GM12878 (cell line): ENCODE data around the gene TAS2R16. TPM values are rescaled to one million over a fixed set of nuclear protein-coding genes. Genes with fewer than 3 reads are reported as not detected.

Experiments used
- ATAC-seq: fragments of 200-7000 bp; cut with Tn5 transposase; 3 replicates; pipeline ENCODE4 v1.9.1; 2020; ENCODE audit warnings: mild to moderate bottlenecking, moderate library complexity
- BruUV-seq: library from RNA; stranded (reverse); fragments of 400-500 nt; replicated peaks from 2 replicates; lab custom pipeline; 2021; lab: Mats Ljungman, UMichigan
- CTCF ChIA-PET: fragments of 300-600 bp; sonication (Branson Sonifier 250); formaldehyde crosslinking; extraction: SDS; loops from one replicate; lab custom pipeline; 2021; ENCODE audit warnings: inconsistent platforms; lab: Yijun Ruan, JAX
- POLR2A ChIA-PET: fragments of 350-600 bp; formaldehyde crosslinking; extraction: SDS; loops from one replicate; lab custom pipeline; 2021; ENCODE audit warnings: inconsistent platforms; lab: Charles Lee
- RAD21 ChIA-PET: fragments of 300-600 bp; sonication (Branson Sonifier 250); formaldehyde crosslinking; loops from one replicate; lab custom pipeline; 2023; ENCODE audit warnings: antibody characterized with exemption; ENCODE audit not compliant: unreplicated experiment; lab: Charles Lee
- SMC1A ChIA-PET: fragments of 300-600 bp; sonication (Branson Sonifier 250); formaldehyde crosslinking; loops from one replicate; lab custom pipeline; 2023; ENCODE audit not compliant: unreplicated experiment, uncharacterized antibody; lab: Charles Lee
- DNase-seq: peaks from one replicate; pipeline ENCODE4 v3.0.0-alpha.2; 2011; ENCODE audit warnings: low read depth, low spot score
- FAIRE-seq: peaks from 3 replicates; lab custom pipeline; 2011; peaks lifted over from hg19 to GRCh38; lab: Jason Lieb, UNC
- H2AFZ ChIP-seq: 2 replicates; pipeline ENCODE4 v1.6.0; 2011; ENCODE audit warnings: low read depth, low read length, control low read depth; ENCODE audit not compliant: control insufficient read depth
- H3K27ac ChIP-seq: 2 replicates; pipeline ENCODE4 v1.5.1; 2011; ENCODE audit warnings: control low read depth; ENCODE audit not compliant: control insufficient read depth, insufficient read depth
- H3K27me3 ChIP-seq, 2 experiments: replicated peaks in 1 of 2; 2 replicates each; pipeline versions ENCODE4 v1.6.0 to v1.6.1; 2011; ENCODE audit warnings: low read length in 1 of 2; ENCODE audit not compliant: control insufficient read depth in 2 of 2, insufficient read depth in 2 of 2
- H3K36me3 ChIP-seq, 2 experiments: 2 replicates each; pipeline ENCODE4 v1.5.1; 2011; ENCODE audit warnings: low read length in 1 of 2; ENCODE audit not compliant: control insufficient read depth in 2 of 2, insufficient read depth in 2 of 2
- H3K4me1 ChIP-seq: 2 replicates; pipeline ENCODE4 v1.6.1; 2011; ENCODE audit warnings: mild to moderate bottlenecking, low read length, moderate library complexity, mixed read lengths; ENCODE audit not compliant: control insufficient read depth, insufficient read depth
- H3K4me2 ChIP-seq: 2 replicates; pipeline ENCODE4 v1.6.0; 2011; ENCODE audit warnings: control low read depth; ENCODE audit not compliant: control insufficient read depth, insufficient read depth
- H3K4me3 ChIP-seq: fragments of 200-600 bp; sonication (generic); 2 replicates; pipeline ENCODE4 v1.5.1; 2016
- H3K79me2 ChIP-seq: 2 replicates; pipeline ENCODE4 v1.6.0; 2011; ENCODE audit warnings: low read length; ENCODE audit not compliant: control insufficient read depth, insufficient read depth
- H3K9ac ChIP-seq: 2 replicates; pipeline ENCODE4 v1.8.0; 2011; ENCODE audit warnings: low read length, control low read depth, mixed read lengths; ENCODE audit not compliant: control insufficient read depth, insufficient read depth
- H3K9me3 ChIP-seq: replicated peaks from 3 replicates; pipeline ENCODE4 v1.5.1; 2011; ENCODE audit warnings: mild to moderate bottlenecking, low read length; ENCODE audit not compliant: control insufficient read depth, insufficient read depth
- H4K20me1 ChIP-seq: 2 replicates; pipeline ENCODE4 v1.6.0; 2011; ENCODE audit not compliant: control insufficient read depth, insufficient read depth
- IKZF1 ChIP-seq: fragments of 450-650 bp; conservative IDR thresholded peaks from 2 replicates; pipeline ENCODE4 v1.6.1; 2017; ENCODE audit warnings: antibody characterized with exemption, mild to moderate bottlenecking
- IKZF2 ChIP-seq, 2 experiments: fragments of 450-650 bp; IDR thresholded peaks; 2 replicates each; pipeline ENCODE4 v1.6.1; 2017; ENCODE audit warnings: mild to moderate bottlenecking in 2 of 2, moderate library complexity in 2 of 2
- JUND ChIP-seq: IDR thresholded peaks from 2 replicates; pipeline ENCODE4 v1.6.1; 2012; ENCODE audit warnings: low read depth, mild to moderate bottlenecking, low read length, improper control_type of control experiment, moderate library complexity
- NFXL1 ChIP-seq: fragments of 450-650 bp; IDR thresholded peaks from 2 replicates; pipeline ENCODE4 v1.6.1; 2017; ENCODE audit warnings: antibody characterized with exemption, mild to moderate bottlenecking, borderline replicate concordance
- RBBP5 ChIP-seq: fragments of 200-600 bp; sonication (generic); conservative IDR thresholded peaks from 2 replicates; pipeline ENCODE4 v1.6.1; 2016
- SMAD5 ChIP-seq: IDR thresholded peaks from 2 replicates; pipeline ENCODE4 v1.6.1; 2016; ENCODE audit warnings: antibody characterized with exemption, low read depth
- SMARCA5 ChIP-seq: fragments of 450-650 bp; IDR thresholded peaks from 2 replicates; pipeline ENCODE4 v1.6.1; 2017; ENCODE audit warnings: mild to moderate bottlenecking
- SREBF1 ChIP-seq: IDR thresholded peaks from 2 replicates; pipeline ENCODE4 v1.6.1; 2012; ENCODE audit warnings: mild to moderate bottlenecking, low read length
- YBX1 ChIP-seq: fragments of 450-650 bp; IDR thresholded peaks from 2 replicates; pipeline ENCODE4 v1.6.1; 2016; ENCODE audit warnings: antibody characterized with exemption
- ZNF24 ChIP-seq: fragments of 450-650 bp; IDR thresholded peaks from 2 replicates; pipeline ENCODE4 v1.6.1; 2017; ENCODE audit warnings: antibody characterized with exemption, mild to moderate bottlenecking
- in situ Hi-C: fragments of 300-500 bp; cut with MboI; formaldehyde crosslinking; loops from 9 replicates; pipeline ENCODE4 v1.14.3; 2018; ENCODE audit warnings: mixed read lengths
- intact Hi-C: fragments of 100-400 bp; cut with micrococcal nuclease; formaldehyde crosslinking; loops from one replicate; pipeline ENCODE4 v1.14.2; 2022; ENCODE audit not compliant: unreplicated experiment
- polyA plus RNA-seq, 11 experiments: library from polyadenylated mRNA; depleted of rRNA in 4 of 11; unstranded in 6 of 11; stranded (reverse) in 5 of 11; fragments of >200 nt; fragmentation: Nextera tagmentation in 4 of 11; fragmentation: Illumina TruSeq in 1 of 11; extraction: Ambion mirVana in 4 of 11; extraction: Trizol in 1 of 11; gene quantifications; 1 replicate in 1 of 11; 2 replicates in 10 of 11; pipeline versions ENCODE4 v1.2.1 to v1.2.3, GENCODE V29; 2011 to 2016; ENCODE audit warnings: inconsistent platforms in 2 of 11, missing spikeins in 2 of 11, low read depth in 1 of 11
- total RNA-seq, 4 experiments: library from RNA; depleted of rRNA in 3 of 4; stranded (reverse); fragments of >200 nt in 3 of 4; fragmentation: Illumina TruSeq in 1 of 4; extraction: Trizol in 1 of 4; gene quantifications; 2 replicates each; pipeline versions ENCODE4 v1.2.1 to v1.2.3, GENCODE V29; 2013 to 2021
- TF ChIP-seq, protein P1 (sequence below): fragments of 450-650 bp; IDR thresholded peaks from 2 replicates; pipeline ENCODE4 v1.6.1; 2016; ENCODE audit warnings: mild to moderate bottlenecking
- TF ChIP-seq, protein P2 (sequence below): fragments of 450-650 bp; conservative IDR thresholded peaks from 2 replicates; pipeline ENCODE4 v1.6.1; 2017; ENCODE audit warnings: mild to moderate bottlenecking, moderate library complexity

TAS2R16 gene
- total and polyA plus RNA-seq, 10 of the 15 experiments (the other 5 are each of a cell fraction or from before 2014, with no cell fraction given), result not detected

DNA sequence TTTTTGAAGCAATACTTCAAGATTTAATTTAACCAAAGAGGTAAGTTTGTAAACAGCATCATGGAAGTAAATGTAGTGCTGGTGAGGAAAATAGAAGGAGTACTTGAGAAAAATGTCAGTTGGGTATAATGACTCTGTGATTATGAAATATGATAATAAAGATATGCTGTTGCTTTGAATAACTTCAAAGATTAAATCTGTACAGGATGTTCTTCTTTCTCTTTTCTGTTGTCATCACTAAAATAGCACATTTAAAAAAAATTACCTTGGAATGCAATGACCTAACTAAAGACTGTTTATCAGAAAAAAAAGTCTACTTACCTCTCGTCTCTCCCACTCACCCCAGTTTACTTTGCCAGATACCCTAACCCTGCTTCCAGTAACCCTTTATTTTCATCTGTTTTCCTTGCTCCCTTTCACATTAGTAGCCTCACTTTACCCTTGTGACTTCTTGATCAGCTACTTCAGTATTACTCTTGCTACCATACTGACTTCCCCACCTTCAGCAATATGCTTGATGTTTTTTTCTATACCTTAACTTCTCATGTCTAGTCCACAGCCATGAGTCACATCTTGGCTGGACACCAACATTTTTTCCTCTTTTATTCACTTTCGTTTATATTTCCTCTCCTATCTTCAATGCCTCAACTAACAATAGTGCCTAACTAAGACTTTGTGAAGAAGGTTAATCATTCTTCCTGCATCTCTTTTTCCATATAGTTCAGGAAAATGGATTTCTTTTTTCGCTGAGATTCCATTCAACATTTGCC is 29.7 kb upstream of the TAS2R16 start (continued):
- TF ChIP-seq, protein P1, sequence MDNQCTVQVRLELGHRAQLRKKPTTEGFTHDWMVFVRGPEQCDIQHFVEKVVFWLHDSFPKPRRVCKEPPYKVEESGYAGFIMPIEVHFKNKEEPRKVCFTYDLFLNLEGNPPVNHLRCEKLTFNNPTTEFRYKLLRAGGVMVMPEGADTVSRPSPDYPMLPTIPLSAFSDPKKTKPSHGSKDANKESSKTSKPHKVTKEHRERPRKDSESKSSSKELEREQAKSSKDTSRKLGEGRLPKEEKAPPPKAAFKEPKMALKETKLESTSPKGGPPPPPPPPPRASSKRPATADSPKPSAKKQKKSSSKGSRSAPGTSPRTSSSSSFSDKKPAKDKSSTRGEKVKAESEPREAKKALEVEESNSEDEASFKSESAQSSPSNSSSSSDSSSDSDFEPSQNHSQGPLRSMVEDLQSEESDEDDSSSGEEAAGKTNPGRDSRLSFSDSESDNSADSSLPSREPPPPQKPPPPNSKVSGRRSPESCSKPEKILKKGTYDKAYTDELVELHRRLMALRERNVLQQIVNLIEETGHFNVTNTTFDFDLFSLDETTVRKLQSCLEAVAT, result no peak
- TF ChIP-seq IKZF2 (IDR thresholded peaks at IDR 0.05) (no peak), RBBP5 (no peak), YBX1 (no peak), NFXL1 (no peak)
- TF ChIP-seq, protein P2, sequence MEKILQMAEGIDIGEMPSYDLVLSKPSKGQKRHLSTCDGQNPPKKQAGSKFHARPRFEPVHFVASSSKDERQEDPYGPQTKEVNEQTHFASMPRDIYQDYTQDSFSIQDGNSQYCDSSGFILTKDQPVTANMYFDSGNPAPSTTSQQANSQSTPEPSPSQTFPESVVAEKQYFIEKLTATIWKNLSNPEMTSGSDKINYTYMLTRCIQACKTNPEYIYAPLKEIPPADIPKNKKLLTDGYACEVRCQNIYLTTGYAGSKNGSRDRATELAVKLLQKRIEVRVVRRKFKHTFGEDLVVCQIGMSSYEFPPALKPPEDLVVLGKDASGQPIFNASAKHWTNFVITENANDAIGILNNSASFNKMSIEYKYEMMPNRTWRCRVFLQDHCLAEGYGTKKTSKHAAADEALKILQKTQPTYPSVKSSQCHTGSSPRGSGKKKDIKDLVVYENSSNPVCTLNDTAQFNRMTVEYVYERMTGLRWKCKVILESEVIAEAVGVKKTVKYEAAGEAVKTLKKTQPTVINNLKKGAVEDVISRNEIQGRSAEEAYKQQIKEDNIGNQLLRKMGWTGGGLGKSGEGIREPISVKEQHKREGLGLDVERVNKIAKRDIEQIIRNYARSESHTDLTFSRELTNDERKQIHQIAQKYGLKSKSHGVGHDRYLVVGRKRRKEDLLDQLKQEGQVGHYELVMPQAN, result no peak

DNA sequence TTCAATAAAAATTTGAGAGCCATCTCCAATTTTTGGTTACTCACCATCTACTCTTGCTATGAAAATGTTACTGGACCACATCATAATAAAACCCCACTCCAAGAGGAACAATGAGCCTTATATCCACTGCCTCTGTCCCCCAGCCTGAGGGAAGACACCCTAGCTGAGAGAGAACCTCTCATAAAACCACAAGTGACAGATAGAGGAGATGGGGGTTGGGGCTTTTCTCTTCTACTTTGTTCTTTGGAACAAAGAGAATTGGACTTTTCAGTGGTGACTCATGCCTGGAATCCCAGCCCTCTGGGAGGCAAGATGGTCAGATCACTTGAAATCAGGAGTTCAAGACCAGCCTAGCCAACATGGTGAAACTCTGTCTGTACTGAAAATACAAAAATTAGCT is 27.6 kb upstream of the TAS2R16 start:
- DNase-seq (no peak), FAIRE-seq (no peak), ATAC-seq (no peak)
- Histone ChIP-seq H3K4me2 (no peak overlapping the region), H3K79me2 (no peaks in the 10 kb centered on the region), H3K4me1 (no peaks in the 10 kb centered on the region), H2AFZ (no peak overlapping the region), H3K9ac (no peak overlapping the region), H3K9me3 (no peaks in the 10 kb centered on the region), H4K20me1 (no peaks in the 10 kb centered on the region), H3K4me3 (no peak overlapping the region), H3K36me3 (no peaks in the 10 kb centered on the region), H3K27me3 (no peaks in the 10 kb centered on the region), H3K27ac (no peak overlapping the region)
- in situ Hi-C loops (no loop called here), intact Hi-C loops (no loop called here)
- BruUV-seq, result no TSS peak
- CTCF ChIA-PET, result no interaction called here
- SMC1A ChIA-PET, result interaction anchor here (1.8 kb wide), 1 partner anchor 13 kb away, joined by 3 read pairs; no protein-coding TSS in a partner anchor
- POLR2A ChIA-PET, result no interaction called here
- RAD21 ChIA-PET, result no interaction called here
- TF ChIP-seq SMARCA5, result no peak
- TF ChIP-seq JUND, result no peak
- no peak for TF ChIP-seq SMAD5
- TF ChIP-seq SREBF1, result no peak
- no peak for TF ChIP-seq IKZF1
- TF ChIP-seq ZNF24, result no peak
